NCI-H1048 (cell line): ENCODE measurements around the gene TFF1.

Experiments
- DNase-seq: peaks from one replicate; lab custom pipeline; 2025; lab: John Stamatoyannopoulos, UW

Gene TFF1

GRCh38 chr21:42382915-42383314 lies 16.6 kb upstream of the TFF1 start:
- no peak for DNase-seq

DNA sequence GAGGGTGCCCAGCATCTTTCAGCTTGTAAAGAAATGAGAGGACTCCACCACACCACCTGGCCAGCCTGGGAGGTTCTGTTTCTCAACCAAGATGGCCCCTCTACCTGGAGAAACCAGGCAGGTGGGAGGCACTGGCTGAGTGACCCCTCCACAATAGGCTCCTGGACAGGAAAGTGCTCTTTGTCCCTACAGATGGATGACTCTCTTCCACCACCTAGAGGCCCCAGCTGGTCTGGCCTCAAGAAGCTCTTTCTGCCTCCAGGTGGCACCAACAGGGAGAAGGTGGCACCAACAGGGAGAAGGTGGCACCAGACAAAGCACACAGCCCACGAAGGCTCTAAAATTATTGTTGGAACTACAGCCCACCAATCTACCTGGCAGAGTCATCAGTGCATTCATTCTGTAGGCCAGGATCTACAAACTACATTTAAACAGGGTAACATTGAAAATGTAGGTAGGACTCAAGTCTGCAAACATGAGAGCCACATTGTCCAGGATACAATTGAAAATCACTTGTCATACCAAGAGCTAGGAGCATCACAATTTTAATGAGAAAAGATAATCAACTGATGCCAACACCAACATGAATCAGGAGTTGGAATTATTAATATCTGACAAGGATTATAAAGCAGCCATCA lies 15.1 kb upstream of the TFF1 start:
- no peak for DNase-seq

- no peak for DNase-seq
Measured at GRCh38 chr21:42379426-42380215, 13.3 kb upstream of the TFF1 start.

GRCh38 chr21:42378418-42378817 lies 12.1 kb upstream of the TFF1 start:
- DNase-seq: no peak

DNA sequence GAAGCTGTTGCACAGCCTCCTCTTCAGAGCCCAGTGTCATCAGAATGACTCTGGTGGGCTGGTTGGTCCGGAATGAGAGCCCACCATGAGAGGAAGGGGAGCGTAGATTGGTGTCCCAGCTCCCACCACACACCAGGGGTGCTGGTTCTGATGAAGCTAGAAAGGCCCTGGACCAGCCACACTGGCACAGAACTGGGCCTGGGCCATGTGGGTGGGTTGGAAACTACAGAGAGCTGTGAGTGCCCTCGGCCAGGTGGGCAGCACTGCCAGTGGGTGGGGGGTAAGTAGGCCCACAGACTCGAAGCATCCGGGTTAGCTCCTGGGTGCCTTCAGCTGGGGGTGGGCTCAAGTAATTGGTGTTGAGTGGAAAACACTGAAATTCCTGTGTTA lies 11.6 kb upstream of the TFF1 start:
- no peak for DNase-seq

DNA sequence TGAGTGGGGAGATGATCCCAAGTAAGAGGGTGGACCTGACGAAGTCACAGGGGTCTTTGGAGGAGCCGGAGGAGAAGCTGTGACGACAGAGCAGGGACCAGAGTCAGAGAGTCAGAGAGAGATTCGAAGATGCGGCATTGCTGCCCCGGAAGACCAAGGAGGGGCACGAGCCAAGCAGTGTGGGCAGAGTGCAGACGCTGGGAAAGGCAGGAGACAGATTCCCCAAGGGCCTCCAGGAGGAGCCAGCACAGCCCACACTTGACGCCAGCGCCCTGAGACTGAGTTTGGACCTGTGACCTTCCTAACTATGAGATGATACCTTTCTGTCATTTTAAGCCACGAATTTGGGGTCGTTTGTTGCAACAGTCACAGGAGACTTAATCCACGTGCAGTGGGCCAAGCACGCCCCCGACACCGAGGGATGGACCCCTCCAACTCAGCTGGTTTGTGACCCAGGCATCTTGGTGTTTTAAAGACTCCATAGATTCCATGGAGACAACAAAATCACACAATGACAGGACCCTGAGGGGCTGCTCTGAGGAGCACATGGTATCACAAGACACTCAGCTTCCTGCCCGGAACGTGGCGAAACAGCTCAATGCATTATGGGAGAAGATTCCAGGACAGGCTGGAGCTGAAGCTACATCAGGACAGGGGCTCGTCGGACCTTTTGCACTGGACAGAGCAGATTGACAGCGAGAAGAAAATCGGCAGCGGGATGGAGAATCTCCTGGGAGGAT lies 11.0 kb upstream of the TFF1 start:
- DNase-seq: no peak

DNA sequence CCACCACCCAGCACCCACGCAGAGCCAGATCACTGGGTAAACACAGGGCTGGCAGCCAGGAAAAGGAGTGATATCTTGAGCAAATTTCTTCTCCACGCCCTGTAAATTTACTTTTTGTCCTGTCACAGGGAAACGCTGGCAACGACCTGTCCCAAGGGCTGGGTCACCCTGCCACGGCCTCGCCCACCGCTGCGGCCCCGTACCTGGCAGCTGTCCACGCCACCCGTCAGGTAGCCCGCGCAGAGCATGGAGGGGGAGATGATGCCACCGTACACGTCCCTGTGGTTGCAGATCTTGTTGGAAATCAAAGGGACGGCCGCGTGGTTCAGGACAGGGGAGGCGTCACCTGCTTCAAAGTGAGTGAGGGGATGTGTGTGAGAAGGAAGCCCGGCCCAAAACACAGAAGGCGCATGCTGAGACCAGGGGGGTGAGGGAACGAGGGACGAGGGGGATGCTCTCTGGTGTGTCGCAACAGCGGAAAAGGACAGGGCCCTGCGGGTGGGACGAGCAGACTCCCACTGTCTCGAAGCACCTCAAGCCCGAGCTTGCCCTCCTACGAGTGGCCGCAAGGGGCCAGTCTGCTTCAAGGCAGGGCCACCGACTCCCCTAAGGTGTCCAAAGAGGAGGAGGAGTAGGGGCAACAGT lies 10.1 kb upstream of the TFF1 start:
- DNase-seq: no peak

DNA sequence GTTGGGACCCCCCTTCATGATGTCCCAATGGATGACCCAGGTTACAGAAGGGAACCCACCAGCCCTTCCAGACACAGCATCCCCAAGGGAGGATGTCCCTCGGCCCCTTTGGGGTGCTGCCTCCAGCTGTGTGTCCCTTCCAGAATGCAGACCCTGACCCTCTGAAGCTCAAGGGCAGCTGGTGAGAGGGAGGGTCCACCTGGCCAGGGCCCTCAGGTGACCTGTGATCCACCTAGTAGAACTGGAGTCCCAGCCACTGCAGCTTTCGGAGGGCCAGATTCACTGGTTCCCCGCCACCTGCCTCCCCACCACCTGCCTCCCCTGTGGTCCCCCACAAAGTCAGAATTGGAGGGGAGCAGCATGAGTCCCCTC lies 9.6 kb upstream of the TFF1 start:
- no peak for DNase-seq

DNA sequence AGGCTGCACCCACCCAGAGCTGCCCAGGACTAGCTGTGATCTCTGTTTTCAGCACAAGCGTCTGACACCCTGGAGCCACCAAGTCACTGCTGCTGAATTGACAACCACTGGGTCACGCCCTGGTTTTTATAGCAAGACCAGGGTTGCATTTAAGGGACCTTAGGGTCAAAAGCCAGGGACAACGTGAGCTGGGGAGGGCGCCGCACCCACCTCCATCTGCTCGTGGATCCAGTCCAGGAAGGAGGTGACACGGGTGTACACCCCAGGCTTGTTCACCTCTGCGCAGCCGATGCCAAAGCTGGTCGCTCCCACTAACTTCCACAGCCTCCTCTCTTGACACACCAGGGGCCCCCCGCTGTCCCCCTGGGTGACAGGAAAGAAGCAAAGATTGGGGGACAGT lies 9.2 kb upstream of the TFF1 start:
- no peak for DNase-seq

DNA sequence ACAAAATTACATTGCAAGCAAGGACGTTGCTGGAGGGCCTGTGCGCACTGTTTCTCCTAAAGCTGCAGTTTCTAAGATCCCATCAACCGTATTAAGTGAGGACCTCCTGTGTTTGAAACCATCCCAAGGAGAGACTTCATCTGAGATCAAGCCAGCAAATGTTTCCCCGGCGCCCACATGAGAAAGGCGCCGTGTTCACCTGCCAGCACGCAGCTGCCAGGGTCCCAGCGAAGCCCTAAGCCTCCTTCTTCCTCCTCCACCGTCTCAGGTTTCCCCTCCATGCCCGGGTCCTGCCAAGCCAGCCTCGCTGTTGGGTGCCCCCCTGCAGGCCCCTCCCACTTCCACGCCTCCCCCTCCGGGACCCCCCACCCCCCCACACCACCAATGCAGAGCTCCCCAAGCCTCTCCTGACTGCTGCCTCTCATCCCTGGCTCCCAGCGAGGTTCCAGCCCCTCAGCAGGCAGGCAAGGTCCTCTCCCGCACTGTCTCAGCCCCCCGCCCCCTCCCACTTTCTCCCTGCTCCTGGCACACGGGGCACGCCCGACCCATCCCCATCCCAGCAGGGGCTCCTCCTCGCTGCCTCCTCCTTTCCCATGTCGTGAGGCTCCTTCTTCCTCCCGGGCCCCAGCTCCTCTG lies 8.6 kb upstream of the TFF1 start:
- no peak for DNase-seq

DNA sequence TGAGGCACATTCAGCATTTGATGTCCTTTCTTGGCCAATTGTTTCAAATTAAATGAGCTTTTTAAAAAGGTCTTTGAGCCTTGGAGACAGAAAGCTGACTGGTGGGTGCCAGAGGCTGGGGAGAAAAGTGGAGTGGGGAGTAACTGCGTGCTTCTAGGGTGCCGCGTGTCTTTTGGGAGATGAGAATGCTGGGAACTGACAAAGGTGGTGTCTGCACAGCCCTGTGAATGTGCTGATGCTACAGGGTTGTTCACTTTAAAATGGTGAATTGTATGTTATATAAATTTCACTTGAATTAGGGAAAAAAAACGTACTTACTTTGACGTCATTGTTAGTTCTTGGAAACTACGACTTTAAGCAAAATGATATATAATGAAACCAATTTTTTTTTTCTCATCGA lies 8.1 kb upstream of the TFF1 start:
- DNase-seq: no peak

DNA sequence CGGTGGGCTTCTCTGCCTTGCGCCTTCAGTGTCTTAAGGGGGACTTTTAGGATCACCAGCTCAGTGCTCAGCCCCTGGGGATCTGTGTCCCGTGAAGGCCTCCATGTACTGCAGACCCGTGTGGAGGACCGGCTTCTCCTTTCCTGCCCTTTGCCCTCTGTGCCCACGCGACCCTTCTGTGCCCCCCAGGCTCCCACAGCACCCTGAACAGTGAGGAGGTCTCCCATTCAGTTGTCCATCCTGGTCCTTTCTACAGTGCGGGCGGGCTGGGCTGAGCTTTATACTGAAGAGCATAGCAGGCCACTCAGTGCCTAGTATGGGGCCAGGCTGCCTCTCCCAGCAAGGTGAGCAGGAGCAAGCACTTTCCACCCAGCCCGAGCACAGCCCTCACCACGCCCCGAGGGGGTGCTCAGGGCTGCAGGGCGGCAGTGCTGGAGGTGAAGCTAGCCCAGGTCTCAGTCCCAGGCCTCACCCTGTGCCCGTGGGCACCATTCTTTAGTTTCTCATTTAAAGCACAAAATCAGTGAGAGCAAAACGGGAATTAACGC lies 7.6 kb upstream of the TFF1 start:
- no peak for DNase-seq

GRCh38 chr21:42373196-42373907 lies 7.0 kb upstream of the TFF1 start:
- no peak for DNase-seq

DNA sequence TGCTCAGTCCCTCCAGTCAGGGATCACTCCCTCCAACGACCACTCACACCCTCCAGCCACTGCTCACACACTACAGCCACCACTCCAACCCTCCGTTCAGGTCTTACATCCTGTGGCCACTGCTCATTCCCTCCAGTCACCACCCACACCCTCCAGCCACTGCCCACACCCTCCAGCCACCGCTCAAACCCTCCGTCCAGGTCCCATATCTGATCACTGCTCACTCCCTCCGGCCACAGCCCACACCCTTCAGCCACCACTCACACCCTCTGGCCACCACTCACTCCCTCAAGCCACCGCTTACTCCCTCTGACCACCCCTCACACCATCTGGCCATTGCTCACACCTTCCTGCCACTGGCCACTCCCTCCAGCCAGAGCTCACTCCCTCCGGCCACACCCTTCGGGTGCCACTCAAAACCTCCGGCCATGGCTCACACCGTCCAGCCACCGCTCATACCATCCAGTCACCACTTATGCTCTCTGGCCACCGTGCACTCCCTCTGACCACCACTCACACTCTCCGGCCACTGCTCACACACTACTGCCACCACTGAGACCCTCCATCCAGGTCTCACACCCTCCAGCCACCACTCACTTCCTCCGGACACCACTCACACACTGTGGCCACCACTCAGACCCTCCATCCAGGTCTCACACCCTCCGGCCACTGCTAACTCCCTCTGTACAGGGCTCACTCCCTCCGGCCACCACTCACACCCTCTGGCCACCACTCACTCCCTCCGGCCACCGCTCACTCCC lies 4.7 kb upstream of the TFF1 start:
- DNase-seq: no peak

- no peak for DNase-seq
Measured at GRCh38 chr21:42369821-42370220, 3.5 kb upstream of the TFF1 start.

- DNase-seq: no peak
Measured at GRCh38 chr21:42367367-42368165, 1.2 kb upstream of the TFF1 start.

DNA sequence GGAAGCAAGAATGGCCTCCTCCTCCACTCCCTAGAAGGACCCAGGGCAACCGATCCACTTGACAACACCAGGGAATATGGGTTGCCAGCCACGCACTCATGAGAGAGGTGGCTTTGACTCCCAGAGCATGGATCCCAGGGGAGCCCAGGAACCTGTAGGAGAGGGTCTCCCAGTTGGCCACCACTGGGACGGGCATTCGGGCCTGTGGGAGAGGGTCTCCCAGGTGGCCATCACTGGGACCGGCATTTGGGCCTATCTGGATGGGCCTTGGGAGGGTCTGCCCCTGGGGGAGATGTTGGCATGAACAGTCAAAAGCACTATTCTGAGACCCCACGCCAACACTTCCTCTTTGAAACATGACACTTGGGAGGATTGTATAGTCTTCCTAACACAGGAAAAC lies 565 bp downstream of the TFF1 start:
- no peak for DNase-seq

- DNase-seq: no peak
Measured at GRCh38 chr21:42364304-42364865, 1.9 kb downstream of the TFF1 start.

DNA sequence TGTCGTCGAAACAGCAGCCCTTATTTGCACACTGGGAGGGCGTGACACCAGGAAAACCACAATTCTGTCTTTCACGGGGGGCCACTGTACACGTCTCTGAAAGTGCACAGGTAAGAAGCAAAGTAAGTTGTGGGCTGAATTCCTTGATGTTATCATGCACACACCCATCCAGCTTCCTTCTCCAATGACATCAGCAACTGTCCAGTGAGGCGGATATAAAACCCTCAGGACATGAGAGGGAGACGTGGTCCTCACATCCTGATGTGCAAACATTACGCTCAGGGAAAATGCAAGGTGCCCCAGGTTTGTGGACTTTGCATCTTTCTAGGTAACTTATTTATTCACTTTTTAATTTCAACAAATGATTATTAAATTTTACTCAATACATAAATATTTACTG lies 3.0 kb downstream of the TFF1 start:
- DNase-seq: no peak
